Hippocampal formation (tissue), 2 donors: ENCODE results near the gene LRIT3.
"Not testable (repeated sequence)": the region's sequence is repeated elsewhere in the genome, so short reads cannot be mapped to it uniquely, and the experiment has no call there.

Experiments used
- DNase-seq, 2 donors: peaks; one replicate each; lab custom pipeline; 2025; lab: John Stamatoyannopoulos, UW

The LRIT3 gene

GRCh38 chr4:109848501-109848900 is 594 bp downstream of the LRIT3 start:
- DNase-seq: no peak

GRCh38 chr4:109850601-109851000 is 2.7 kb downstream of the LRIT3 start:
- DNase-seq: no peak

- DNase-seq: not testable (repeated sequence)
Measured at GRCh38 chr4:109859426-109860300, 11.8 kb downstream of the LRIT3 start.

GRCh38 chr4:109861271-109861670 is 13.4 kb downstream of the LRIT3 start:
- DNase-seq: no peak

- DNase-seq: no peak
Measured at GRCh38 chr4:109861916-109862511, 14.1 kb downstream of the LRIT3 start.

GRCh38 chr4:109864134-109864533 is 16.2 kb downstream of the LRIT3 start:
- no peak for DNase-seq

GRCh38 chr4:109870061-109870460 is 22.2 kb downstream of the LRIT3 start:
- no peak for DNase-seq

GRCh38 chr4:109872065-109872464 is 24.2 kb downstream of the LRIT3 start:
- no peak for DNase-seq

GRCh38 chr4:109872950-109873656 is 25.2 kb downstream of the LRIT3 start:
- DNase-seq: no peak

GRCh38 chr4:109873791-109874514 is 26.0 kb downstream of the LRIT3 start:
- DNase-seq: no peak

- no peak for DNase-seq
Measured at GRCh38 chr4:109875106-109875505, 27.2 kb downstream of the LRIT3 start.

GRCh38 chr4:109875553-109875952 is 27.6 kb downstream of the LRIT3 start:
- DNase-seq: not testable (repeated sequence)

GRCh38 chr4:109876634-109877265 is 28.8 kb downstream of the LRIT3 start:
- DNase-seq: no peak

- no peak for DNase-seq
Measured at GRCh38 chr4:109877400-109877799, 29.5 kb downstream of the LRIT3 start.

GRCh38 chr4:109878355-109878754 is 30.4 kb downstream of the LRIT3 start:
- DNase-seq: no peak

- no peak for DNase-seq
Measured at GRCh38 chr4:109879081-109879480, 31.2 kb downstream of the LRIT3 start.

- no peak for DNase-seq
Measured at GRCh38 chr4:109879636-109880314, 31.9 kb downstream of the LRIT3 start.

GRCh38 chr4:109886303-109886702 is 38.4 kb downstream of the LRIT3 start:
- DNase-seq: no peak

- no peak for DNase-seq
Measured at GRCh38 chr4:109887071-109887470, 39.2 kb downstream of the LRIT3 start.

- DNase-seq: no peak
Measured at GRCh38 chr4:109890076-109890475, 42.2 kb downstream of the LRIT3 start.
